Measurements from ENCODE around the gene ERF. TPM values are rescaled to one million over a fixed set of nuclear protein-coding genes. Genes with fewer than 3 reads are reported as not detected.

Gene ERF
- total RNA-seq, 2 donors from 2014 or later, result 46.6 to 49.8 TPM

DNA sequence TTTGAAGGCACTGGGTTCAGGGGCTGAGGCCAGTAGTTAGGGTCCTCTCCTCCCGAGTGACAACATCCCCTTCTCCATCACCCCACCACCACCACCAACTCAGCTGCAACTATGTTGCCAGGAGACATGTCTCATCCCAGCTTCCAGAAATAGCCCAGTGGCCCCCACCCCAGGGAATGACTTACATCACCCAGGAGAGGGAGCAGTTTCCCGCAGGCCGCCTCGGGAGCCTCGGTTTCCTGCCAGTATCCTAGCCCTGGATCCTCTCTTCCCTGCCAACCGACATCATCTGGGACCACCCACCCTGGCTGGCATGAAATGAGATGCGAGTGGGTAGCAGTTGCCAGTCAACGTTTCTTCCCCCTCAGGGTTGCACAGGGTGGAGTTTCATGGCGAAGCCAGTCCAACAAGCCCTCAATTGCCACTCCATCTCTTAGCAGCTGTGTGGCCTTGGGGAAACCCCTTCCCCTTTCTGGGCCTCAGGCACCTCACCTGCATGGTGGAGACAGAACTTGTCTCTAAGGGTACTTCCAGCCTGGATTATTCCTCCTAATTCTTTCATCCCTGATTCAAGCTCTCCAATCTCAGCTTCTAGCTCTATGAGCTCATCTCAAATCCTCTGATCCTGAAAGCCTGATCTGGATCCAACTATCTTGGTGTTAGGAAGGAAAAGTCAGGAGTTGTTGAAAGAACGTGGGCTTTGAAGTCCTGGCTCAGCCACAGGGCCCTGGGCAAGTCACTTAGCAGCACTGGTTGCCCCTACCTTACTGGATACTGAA lies 8.6 kb downstream of the ERF start:
- Histone ChIP-seq H3K4me1 (ENCODE audit: control insufficient read depth in 1 of 2, low read depth in 2 of 2) (peaks cover 31 to 68% of the 10 kb centered on the region in 2 donors), H3K36me3 (peaks cover 13% of the 10 kb centered on the region), H3K4me3 (no peak overlapping the region), H3K27me3 (replicated peaks; ENCODE audit: insufficient read depth) (no peaks in the 10 kb centered on the region), H3K27ac (peak overlapping the region; percentile 61 to 95), H3K9me3 (no peaks in the 10 kb centered on the region)
- DNase-seq (ENCODE audit: low spot score), result peak; percentile 55
- TF ChIP-seq, protein P1, sequence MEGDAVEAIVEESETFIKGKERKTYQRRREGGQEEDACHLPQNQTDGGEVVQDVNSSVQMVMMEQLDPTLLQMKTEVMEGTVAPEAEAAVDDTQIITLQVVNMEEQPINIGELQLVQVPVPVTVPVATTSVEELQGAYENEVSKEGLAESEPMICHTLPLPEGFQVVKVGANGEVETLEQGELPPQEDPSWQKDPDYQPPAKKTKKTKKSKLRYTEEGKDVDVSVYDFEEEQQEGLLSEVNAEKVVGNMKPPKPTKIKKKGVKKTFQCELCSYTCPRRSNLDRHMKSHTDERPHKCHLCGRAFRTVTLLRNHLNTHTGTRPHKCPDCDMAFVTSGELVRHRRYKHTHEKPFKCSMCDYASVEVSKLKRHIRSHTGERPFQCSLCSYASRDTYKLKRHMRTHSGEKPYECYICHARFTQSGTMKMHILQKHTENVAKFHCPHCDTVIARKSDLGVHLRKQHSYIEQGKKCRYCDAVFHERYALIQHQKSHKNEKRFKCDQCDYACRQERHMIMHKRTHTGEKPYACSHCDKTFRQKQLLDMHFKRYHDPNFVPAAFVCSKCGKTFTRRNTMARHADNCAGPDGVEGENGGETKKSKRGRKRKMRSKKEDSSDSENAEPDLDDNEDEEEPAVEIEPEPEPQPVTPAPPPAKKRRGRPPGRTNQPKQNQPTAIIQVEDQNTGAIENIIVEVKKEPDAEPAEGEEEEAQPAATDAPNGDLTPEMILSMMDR (IDR thresholded peaks at IDR 0.05), result peak; percentile 60
- no peak for ATAC-seq (ENCODE audit: insufficient number of reproducible peaks, low FRiP score, low read depth)

DNA sequence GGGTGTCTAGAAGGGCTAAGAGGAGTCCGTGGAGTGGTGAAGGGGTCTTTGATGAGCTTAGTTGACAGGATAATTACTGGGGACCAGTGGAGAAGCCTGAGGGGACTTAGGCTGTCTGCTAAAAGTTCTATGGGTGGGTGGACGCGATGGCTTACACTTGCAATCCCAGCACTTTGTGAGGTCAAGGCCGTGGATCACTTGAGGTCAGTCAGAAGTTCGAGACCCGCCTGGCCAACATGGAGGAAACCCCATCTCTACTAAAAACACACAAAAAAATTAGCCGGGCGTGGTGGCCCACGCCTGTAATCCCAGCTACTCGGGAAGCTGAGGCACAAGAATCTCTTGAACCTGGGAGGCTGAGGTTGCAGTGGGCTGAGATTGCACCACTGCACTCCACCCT lies 9.7 kb downstream of the ERF start:
- ATAC-seq (ENCODE audit: insufficient number of reproducible peaks, low FRiP score, low read depth) (no peak), DNase-seq (ENCODE audit: low spot score) (no peak)
- H3K27me3 ChIP-seq (replicated peaks; ENCODE audit: insufficient read depth), result no peaks in the 10 kb centered on the region
- peak overlapping the region; percentile 85 to 95 for H3K27ac ChIP-seq
- H3K4me3 ChIP-seq, result peak overlapping the region; percentile 75
- TF ChIP-seq, protein P1 (IDR thresholded peaks at IDR 0.05), result no peak
- H3K4me1 ChIP-seq (ENCODE audit: control insufficient read depth in 1 of 2, low read depth in 2 of 2), result peaks cover 29 to 63% of the 10 kb centered on the region in 2 donors
- H3K9me3 ChIP-seq, result no peaks in the 10 kb centered on the region
- peaks cover 13% of the 10 kb centered on the region for H3K36me3 ChIP-seq

DNA sequence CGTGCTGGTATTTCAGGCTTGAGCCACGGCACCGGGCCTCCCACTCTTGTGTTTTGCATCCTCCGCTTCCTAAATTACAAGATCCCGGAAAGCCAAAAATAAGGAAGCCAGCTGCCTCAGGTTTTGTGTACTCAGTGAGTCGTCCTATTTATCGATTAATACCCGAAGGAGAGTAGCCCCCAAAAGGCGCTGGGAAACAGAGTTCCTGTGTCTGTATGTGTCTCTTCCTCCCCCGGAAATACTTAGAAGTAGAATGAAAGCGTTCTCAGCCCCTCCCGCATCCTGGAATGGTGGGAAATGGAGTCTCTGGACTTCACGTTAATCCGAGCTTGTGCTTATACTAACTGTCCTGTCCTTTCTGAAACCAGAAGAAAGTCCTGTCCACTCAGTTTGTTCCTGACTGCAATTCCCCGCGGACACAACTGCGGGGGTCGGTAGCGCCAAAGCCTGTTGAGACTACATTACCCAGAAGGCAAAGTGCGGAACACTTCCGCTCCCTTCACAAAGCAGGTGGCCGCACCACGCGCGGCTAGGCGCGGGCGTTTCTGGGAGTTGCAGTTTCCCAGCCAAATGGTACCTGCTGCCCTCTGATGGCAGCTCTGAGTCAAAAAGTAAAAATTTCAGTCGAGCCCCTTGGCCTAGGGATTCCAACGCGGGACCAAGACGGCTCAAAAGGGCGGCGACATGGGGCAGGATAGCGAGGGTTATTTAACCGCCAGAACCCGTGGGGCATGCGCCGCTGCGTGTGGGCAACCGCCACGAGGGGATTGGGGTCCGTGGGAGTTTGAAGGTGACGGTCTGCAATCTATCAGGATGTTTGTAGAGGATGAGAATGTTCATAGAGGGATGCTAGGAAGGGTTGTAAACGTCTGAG lies 10.3 kb downstream of the ERF start:
- TF ChIP-seq, protein P1 (IDR thresholded peaks at IDR 0.05), result peak; percentile 47
- no peak for ATAC-seq (ENCODE audit: insufficient number of reproducible peaks, low FRiP score, low read depth)
- Histone ChIP-seq H3K36me3 (peaks cover 9% of the 10 kb centered on the region), H3K4me3 (peak overlapping the region; percentile 75), H3K27me3 (replicated peaks; ENCODE audit: insufficient read depth) (no peaks in the 10 kb centered on the region), H3K27ac (peak overlapping the region; percentile 85 to 95), H3K9me3 (no peaks in the 10 kb centered on the region), H3K4me1 (ENCODE audit: control insufficient read depth in 1 of 2, low read depth in 2 of 2) (peaks cover 29 to 56% of the 10 kb centered on the region in 2 donors)
- DNase-seq (ENCODE audit: low spot score), result peak; percentile 71

DNA sequence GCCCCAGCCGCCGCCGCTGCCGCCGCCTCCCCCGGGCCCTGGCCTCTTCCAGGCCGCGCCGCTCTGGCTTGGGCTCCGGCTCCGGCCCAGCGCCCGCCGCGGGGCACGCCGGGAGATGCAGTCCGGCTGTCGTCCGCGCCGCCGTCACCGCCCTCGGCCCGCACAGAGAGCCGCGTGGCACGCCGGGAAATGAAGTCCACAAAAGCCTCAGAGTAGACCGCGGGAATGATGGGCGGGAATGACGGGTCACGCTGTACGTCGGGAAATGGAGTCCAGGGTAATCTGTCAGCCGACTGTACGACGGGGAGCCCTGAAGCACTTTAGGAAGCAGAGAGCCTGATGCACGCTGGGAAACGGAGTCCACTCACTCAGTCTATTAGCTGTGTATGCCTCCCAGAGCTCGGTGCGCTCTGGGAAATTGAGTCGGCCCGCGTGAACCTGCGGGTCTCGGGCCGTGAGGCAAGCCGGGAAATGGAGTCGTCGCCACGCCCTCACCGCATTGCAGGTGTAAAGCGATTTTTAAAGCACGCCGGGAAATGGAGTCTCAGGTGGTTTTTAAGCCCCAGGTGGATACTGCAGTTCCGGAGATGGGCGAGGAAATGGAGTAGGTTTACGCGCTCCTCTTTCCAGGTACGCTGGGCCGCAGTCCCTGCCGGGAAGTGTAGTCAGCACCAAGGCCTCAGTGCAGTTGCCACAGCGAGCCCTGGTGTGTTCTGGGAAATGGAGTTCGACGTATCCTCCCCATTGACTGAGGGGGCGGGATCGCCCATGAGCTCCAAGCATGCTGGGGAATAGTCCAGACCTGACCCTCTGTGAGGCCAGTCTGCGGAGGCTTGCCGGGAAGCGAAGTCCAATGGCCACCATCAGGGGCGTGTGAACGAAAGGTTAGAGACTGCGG lies 12.2 kb downstream of the ERF start, which contains the start of gene GSK3A:
Gene GSK3A (minus strand): TSS at position 91 of the 898 bp plus-strand sequence. CDS start 137 bp downstream, outside the sequence.
- DNase-seq (ENCODE audit: low spot score) (peak; percentile 98), ATAC-seq (ENCODE audit: insufficient number of reproducible peaks, low FRiP score, low read depth) (peak; percentile 95)
- H3K36me3 ChIP-seq, result no peaks in the 10 kb centered on the region
- H3K27ac ChIP-seq, result peak within 1 kb of the TSS; percentile 85 to 95
- H3K9me3 ChIP-seq, result no peaks in the 10 kb centered on the region
- TF ChIP-seq, protein P1 (IDR thresholded peaks at IDR 0.05), result no peak
- H3K4me3 ChIP-seq, result peak within 1 kb of the TSS; percentile 75
- no peaks in the 10 kb centered on the region for H3K27me3 ChIP-seq (replicated peaks; ENCODE audit: insufficient read depth)
- H3K4me1 ChIP-seq (ENCODE audit: control insufficient read depth in 1 of 2, low read depth in 2 of 2), result peaks cover 29 to 49% of the 10 kb centered on the region in 2 donors
